ENCODE results near the gene ADD1.
"Not testable (repeated sequence)": the region's sequence is repeated elsewhere in the genome, so short reads cannot be mapped to it uniquely, and the experiment has no call there.

ADD1 gene

DNA sequence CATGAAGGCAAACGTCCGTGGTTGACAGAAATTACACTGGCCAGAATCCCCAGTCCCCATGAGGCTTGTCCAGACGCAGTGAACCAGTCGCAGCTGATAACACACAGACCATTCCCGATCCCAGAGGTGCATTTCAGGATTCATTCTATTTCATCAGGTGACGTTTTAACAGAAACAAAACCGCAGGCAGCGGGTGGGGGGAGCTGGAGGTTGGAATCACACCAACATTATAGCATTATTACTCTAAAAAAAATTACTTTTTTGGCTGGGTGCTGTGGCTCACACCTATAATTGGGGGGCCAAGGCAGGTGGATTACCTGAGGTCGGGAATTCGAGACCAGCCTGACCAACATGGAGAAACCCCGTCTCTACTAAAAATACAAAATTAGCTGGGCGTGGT is 94.3 kb downstream of the ADD1 start:
- Histone ChIP-seq H3K27me3 (ENCODE audit: control insufficient read depth, insufficient read depth, low read length) (no peaks in the 10 kb centered on the region), H3K36me3 (ENCODE audit: control insufficient read depth, low read depth, low read length) (peaks cover 58% of the 10 kb centered on the region), H3K9me3 (ENCODE audit: control insufficient read depth, low read depth, low read length) (no peaks in the 10 kb centered on the region), H3K4me1 (ENCODE audit: control insufficient read depth, low read depth, low read length) (peaks cover 4% of the 10 kb centered on the region), H3K9ac (ENCODE audit: low read length) (no peak overlapping the region), H3K27ac (ENCODE audit: low read length) (no peak overlapping the region), H3K4me3 (ENCODE audit: low read length) (no peak overlapping the region)

- H3K9ac ChIP-seq (ENCODE audit: low read length); H3K4me3 ChIP-seq (ENCODE audit: low read length); H3K9me3 ChIP-seq (ENCODE audit: control insufficient read depth, low read depth, low read length); H3K4me1 ChIP-seq (ENCODE audit: control insufficient read depth, low read depth, low read length); H3K27me3 ChIP-seq (ENCODE audit: control insufficient read depth, insufficient read depth, low read length); H3K27ac ChIP-seq (ENCODE audit: low read length): not testable (repeated sequence)
- H3K36me3 ChIP-seq (ENCODE audit: control insufficient read depth, low read depth, low read length), result peaks cover 63% of the 10 kb centered on the region
Observed at GRCh38 chr4:2938411-2938810, 94.8 kb downstream of the ADD1 start.

- H3K36me3 ChIP-seq (ENCODE audit: control insufficient read depth, low read depth, low read length), result peaks cover 68% of the 10 kb centered on the region
- no peaks in the 10 kb centered on the region for H3K27me3 ChIP-seq (ENCODE audit: control insufficient read depth, insufficient read depth, low read length)
- no peak overlapping the region for H3K9ac ChIP-seq (ENCODE audit: low read length)
- H3K9me3 ChIP-seq (ENCODE audit: control insufficient read depth, low read depth, low read length), result no peaks in the 10 kb centered on the region
- peaks cover 4% of the 10 kb centered on the region for H3K4me1 ChIP-seq (ENCODE audit: control insufficient read depth, low read depth, low read length)
- no peak overlapping the region for H3K27ac ChIP-seq (ENCODE audit: low read length)
- H3K4me3 ChIP-seq (ENCODE audit: low read length), result no peak overlapping the region
Observed at GRCh38 chr4:2938906-2939305, 95.3 kb downstream of the ADD1 start.

- peaks cover 71% of the 10 kb centered on the region for H3K36me3 ChIP-seq (ENCODE audit: control insufficient read depth, low read depth, low read length)
- no peak overlapping the region for H3K27ac ChIP-seq (ENCODE audit: low read length)
- H3K4me1 ChIP-seq (ENCODE audit: control insufficient read depth, low read depth, low read length), result peaks cover 4% of the 10 kb centered on the region
- H3K27me3 ChIP-seq (ENCODE audit: control insufficient read depth, insufficient read depth, low read length), result no peaks in the 10 kb centered on the region
- no peaks in the 10 kb centered on the region for H3K9me3 ChIP-seq (ENCODE audit: control insufficient read depth, low read depth, low read length)
- H3K9ac ChIP-seq (ENCODE audit: low read length), result no peak overlapping the region
- H3K4me3 ChIP-seq (ENCODE audit: low read length), result no peak overlapping the region
Observed at GRCh38 chr4:2939383-2940243, 96.0 kb downstream of the ADD1 start.

DNA sequence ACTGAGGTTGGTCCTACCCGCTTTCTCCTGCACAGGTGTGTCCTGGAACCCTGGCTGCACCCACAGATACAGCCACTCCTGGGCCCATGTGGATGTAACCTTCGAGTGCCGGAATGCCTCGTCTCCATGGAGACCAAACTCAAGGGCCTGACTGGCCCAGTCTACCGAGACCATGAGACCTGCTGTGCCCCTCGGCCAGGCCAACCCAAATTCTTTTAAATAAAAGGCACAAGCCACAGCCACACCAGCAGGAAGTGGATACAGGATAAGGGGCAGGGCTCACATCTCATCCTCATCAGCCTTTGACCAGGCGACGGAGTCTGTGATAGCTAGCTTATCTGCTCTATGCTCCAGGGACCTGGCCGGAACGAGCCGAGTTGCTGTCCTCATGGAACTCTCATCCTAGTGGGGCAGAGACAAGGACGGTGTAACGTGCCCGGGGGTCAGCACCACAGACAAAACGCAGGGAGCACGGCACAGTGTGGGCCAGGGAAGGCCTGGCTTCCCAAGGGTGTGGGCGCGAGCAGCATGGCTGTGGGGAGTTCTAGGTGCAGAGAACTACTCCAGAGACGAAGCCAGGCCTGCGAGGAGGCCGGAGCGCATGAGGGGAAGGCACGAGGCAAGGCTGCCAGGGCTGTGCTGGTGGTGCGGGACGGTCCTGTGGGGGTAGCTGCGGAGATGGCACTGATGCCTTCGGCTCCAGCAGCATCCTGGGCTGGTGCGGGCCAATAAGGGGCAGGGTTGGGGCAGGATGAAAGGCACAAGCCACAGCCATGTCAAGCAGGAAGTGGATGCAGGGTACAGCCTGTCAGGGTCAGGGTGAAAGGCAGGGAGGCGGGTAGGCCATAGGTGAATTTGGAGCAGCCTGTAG is 96.9 kb downstream of the ADD1 start:
- Histone ChIP-seq H3K9me3 (ENCODE audit: control insufficient read depth, low read depth, low read length) (no peaks in the 10 kb centered on the region), H3K4me1 (ENCODE audit: control insufficient read depth, low read depth, low read length) (peaks cover 4% of the 10 kb centered on the region), H3K36me3 (ENCODE audit: control insufficient read depth, low read depth, low read length) (peaks cover 77% of the 10 kb centered on the region), H3K27me3 (ENCODE audit: control insufficient read depth, insufficient read depth, low read length) (no peaks in the 10 kb centered on the region), H3K27ac (ENCODE audit: low read length) (no peak overlapping the region), H3K9ac (ENCODE audit: low read length) (no peak overlapping the region), H3K4me3 (ENCODE audit: low read length) (no peak overlapping the region)

DNA sequence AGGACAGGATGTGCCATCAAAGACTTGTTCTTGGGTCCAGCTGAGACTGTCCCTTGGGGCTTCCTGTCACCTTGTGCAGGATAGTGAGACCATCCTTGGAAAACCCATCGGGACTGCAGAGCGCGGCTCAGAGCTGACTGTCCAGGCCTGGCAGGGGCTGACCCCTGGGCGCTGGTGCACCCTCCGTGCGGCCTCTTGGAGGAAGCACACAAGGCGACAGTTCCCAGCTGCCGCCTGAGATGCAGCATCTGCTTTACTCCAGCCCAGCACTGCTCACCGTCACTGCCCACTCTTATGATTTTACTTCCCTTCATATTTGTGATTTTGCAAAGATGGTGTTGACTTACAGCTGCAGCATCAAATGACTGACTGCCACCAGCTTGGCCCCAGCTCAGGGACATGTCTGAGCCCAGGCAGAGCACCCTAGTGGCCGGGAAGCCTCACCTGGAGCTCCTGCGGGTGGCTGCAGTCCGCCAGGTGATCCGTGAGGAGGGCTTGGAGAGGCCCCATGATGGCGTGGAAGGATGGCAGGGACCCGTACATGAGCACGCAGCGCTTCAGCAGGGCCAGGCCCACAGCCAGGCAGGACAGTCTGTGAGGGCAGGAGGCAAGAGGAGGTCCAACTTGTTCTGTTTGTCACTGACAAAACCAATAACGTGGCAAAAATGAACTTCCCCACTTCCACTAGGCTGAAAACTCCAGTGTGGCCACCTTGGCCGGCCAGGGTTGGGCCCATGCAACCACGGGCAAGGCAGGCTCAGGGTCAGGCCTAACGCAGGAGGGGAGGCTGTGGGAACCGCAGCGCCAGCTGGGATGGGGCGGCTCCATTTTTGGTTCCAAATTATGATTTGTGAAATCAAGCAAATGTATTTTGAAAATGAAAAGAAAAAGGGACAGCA is 97.7 kb downstream of the ADD1 start:
- no peak overlapping the region for H3K27ac ChIP-seq (ENCODE audit: low read length)
- H3K27me3 ChIP-seq (ENCODE audit: control insufficient read depth, insufficient read depth, low read length), result no peaks in the 10 kb centered on the region
- no peak overlapping the region for H3K4me3 ChIP-seq (ENCODE audit: low read length)
- no peak overlapping the region for H3K9ac ChIP-seq (ENCODE audit: low read length)
- H3K36me3 ChIP-seq (ENCODE audit: control insufficient read depth, low read depth, low read length), result peaks cover 81% of the 10 kb centered on the region
- no peaks in the 10 kb centered on the region for H3K9me3 ChIP-seq (ENCODE audit: control insufficient read depth, low read depth, low read length)
- no peaks in the 10 kb centered on the region for H3K4me1 ChIP-seq (ENCODE audit: control insufficient read depth, low read depth, low read length)

- Histone ChIP-seq H3K36me3 (ENCODE audit: control insufficient read depth, low read depth, low read length) (peaks cover 88% of the 10 kb centered on the region), H3K27me3 (ENCODE audit: control insufficient read depth, insufficient read depth, low read length) (no peaks in the 10 kb centered on the region), H3K27ac (ENCODE audit: low read length) (no peak overlapping the region), H3K4me1 (ENCODE audit: control insufficient read depth, low read depth, low read length) (no peaks in the 10 kb centered on the region), H3K4me3 (ENCODE audit: low read length) (no peak overlapping the region), H3K9ac (ENCODE audit: low read length) (no peak overlapping the region), H3K9me3 (ENCODE audit: control insufficient read depth, low read depth, low read length) (no peaks in the 10 kb centered on the region)
Observed at GRCh38 chr4:2942037-2942531, 98.4 kb downstream of the ADD1 start.

GRCh38 chr4:2942532-2943363 is 99.1 kb downstream of the ADD1 start:
- Histone ChIP-seq H3K27ac (ENCODE audit: low read length) (no peak overlapping the region), H3K4me3 (ENCODE audit: low read length) (no peak overlapping the region), H3K36me3 (ENCODE audit: control insufficient read depth, low read depth, low read length) (peaks cover 88% of the 10 kb centered on the region), H3K27me3 (ENCODE audit: control insufficient read depth, insufficient read depth, low read length) (no peaks in the 10 kb centered on the region), H3K4me1 (ENCODE audit: control insufficient read depth, low read depth, low read length) (no peaks in the 10 kb centered on the region), H3K9ac (ENCODE audit: low read length) (no peak overlapping the region), H3K9me3 (ENCODE audit: control insufficient read depth, low read depth, low read length) (no peaks in the 10 kb centered on the region)

DNA sequence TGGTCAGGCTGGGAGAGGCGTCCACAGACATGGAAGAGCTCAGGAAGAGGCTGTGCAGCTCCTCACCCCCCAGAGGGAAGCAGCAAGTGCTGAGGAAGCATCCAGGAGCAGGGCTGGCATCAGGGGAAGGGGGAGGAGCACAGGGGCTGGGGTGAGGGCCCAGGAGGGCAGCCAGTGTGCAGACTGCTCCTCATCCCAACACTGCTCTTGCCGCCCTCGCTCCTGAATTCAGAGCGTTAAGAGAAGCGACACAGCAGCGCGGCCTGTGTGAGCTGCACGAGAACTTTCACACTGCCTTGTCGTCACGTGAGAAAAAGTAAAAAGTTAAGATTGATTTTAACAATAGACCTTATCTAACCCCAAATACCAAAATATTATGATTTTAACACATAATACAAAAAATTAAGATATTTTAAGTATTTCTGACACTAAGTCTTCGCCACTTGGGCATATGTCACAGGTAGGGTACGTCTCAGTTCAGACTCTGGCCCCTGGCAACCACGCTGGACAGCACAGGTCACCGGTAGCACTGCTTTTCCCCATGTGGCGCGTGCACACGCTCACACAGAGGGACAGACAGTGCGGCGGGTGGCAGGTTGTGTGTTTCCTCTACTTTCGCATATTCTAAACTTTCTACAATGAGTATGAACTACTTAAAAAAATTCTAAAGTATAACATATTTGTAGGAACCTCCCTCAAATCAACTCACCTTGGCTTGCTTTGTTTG is 99.9 kb downstream of the ADD1 start:
- Histone ChIP-seq H3K36me3 (ENCODE audit: control insufficient read depth, low read depth, low read length) (peaks cover 85% of the 10 kb centered on the region), H3K27me3 (ENCODE audit: control insufficient read depth, insufficient read depth, low read length) (no peaks in the 10 kb centered on the region), H3K9me3 (ENCODE audit: control insufficient read depth, low read depth, low read length) (no peaks in the 10 kb centered on the region), H3K4me3 (ENCODE audit: low read length) (no peak overlapping the region), H3K9ac (ENCODE audit: low read length) (no peak overlapping the region), H3K4me1 (ENCODE audit: control insufficient read depth, low read depth, low read length) (no peaks in the 10 kb centered on the region), H3K27ac (ENCODE audit: low read length) (no peak overlapping the region)

DNA sequence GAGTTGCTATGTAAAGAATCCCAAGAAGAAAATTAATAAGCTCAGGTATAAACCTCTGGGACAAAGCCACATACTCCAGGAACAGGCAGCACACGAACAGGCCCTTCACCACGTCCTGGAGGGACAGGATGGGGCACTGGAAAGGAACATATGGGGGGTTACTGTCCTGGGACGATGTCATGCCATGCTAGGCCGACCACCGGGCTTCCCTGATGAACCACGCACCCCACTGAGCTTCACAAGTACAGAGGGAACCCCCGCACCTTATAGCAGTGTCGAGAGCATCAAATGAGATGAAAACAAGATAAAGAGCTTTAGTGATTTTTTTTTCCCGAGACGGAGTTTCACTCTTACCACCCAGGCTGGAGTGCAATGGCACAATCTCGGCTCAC is 100.4 kb downstream of the ADD1 start:
- no peak overlapping the region for H3K9ac ChIP-seq (ENCODE audit: low read length)
- peaks cover 83% of the 10 kb centered on the region for H3K36me3 ChIP-seq (ENCODE audit: control insufficient read depth, low read depth, low read length)
- no peak overlapping the region for H3K4me3 ChIP-seq (ENCODE audit: low read length)
- no peaks in the 10 kb centered on the region for H3K27me3 ChIP-seq (ENCODE audit: control insufficient read depth, insufficient read depth, low read length)
- H3K27ac ChIP-seq (ENCODE audit: low read length), result no peak overlapping the region
- no peaks in the 10 kb centered on the region for H3K9me3 ChIP-seq (ENCODE audit: control insufficient read depth, low read depth, low read length)
- no peaks in the 10 kb centered on the region for H3K4me1 ChIP-seq (ENCODE audit: control insufficient read depth, low read depth, low read length)

Data from iPS-18a (cell line).